Ectodermal cell (in vitro differentiated cells): Measurements from ENCODE around the gene ANXA8L1. TPM values are rescaled to one million over a fixed set of nuclear protein-coding genes. Genes with fewer than 3 reads are reported as not detected.
"Not testable (repeated sequence)": the region's sequence is repeated elsewhere in the genome, so short reads cannot be mapped to it uniquely, and the experiment has no call there.

Experiments
- H3K27ac ChIP-seq: 2 replicates; pipeline ENCODE4 v1.7.0; 2013; ENCODE audit warnings: mild to moderate bottlenecking, low read depth, low read length; ENCODE audit not compliant: insufficient read depth, poor library complexity, severe bottlenecking
- H3K27me3 ChIP-seq: 2 replicates; pipeline ENCODE4 v1.7.0; 2013; ENCODE audit warnings: mild to moderate bottlenecking, low read length; ENCODE audit not compliant: insufficient read depth, control insufficient read depth, poor library complexity, severe bottlenecking
- H3K36me3 ChIP-seq: one replicate; pipeline ENCODE4 v1.7.0; 2013; ENCODE audit warnings: low read length; ENCODE audit not compliant: control insufficient read depth, insufficient read depth
- H3K4me1 ChIP-seq: one replicate; pipeline ENCODE4 v1.7.0; 2013; ENCODE audit warnings: low read length; ENCODE audit not compliant: control insufficient read depth, insufficient read depth
- H3K4me3 ChIP-seq: 2 replicates; pipeline ENCODE4 v1.7.0; 2013; ENCODE audit warnings: low read depth, low read length, control low read depth; ENCODE audit not compliant: insufficient read depth
- H3K9me3 ChIP-seq: 2 replicates; pipeline ENCODE4 v1.7.0; 2013; ENCODE audit warnings: mild to moderate bottlenecking, low read length, moderate library complexity; ENCODE audit not compliant: control insufficient read depth
- WGBS, 2 experiments: methylation state at CpG; one replicate each; pipeline ENCODE4 v1.1.7; 2013; ENCODE audit warnings: missing lambda C conversion rate in 2 of 2; 5-methylcytosine and 5-hydroxymethylcytosine counted together
- polyA plus RNA-seq, 4 experiments: library from polyadenylated mRNA; stranded (reverse); fragments of 50-300 nt; gene quantifications; one replicate each; pipeline ENCODE4 v1.2.3, GENCODE V29; 2013

Gene ANXA8L1
- polyA plus RNA-seq (2013, experiment 1 of 4), result not detected
- 0.20 TPM for polyA plus RNA-seq (2013, experiment 2 of 4)
- polyA plus RNA-seq (2013, experiment 3 of 4), result 0.80 TPM
- 0.24 TPM for polyA plus RNA-seq (2013, experiment 4 of 4)

- not testable (repeated sequence) for H3K27ac ChIP-seq, H3K4me1 ChIP-seq, H3K9me3 ChIP-seq, H3K27me3 ChIP-seq, H3K4me3 ChIP-seq, H3K36me3 ChIP-seq
- WGBS, 2 experiments, result 94 to 95% methylated on average over 5 to 8 of the region's 11 CpGs
Observed at GRCh38 chr10:46375406-46375805, at the start of gene ANXA8L1. ANXA8L1 (plus strand) TSS chr10:46375776; CDS start chr10:46375852, 76 bp downstream.

DNA sequence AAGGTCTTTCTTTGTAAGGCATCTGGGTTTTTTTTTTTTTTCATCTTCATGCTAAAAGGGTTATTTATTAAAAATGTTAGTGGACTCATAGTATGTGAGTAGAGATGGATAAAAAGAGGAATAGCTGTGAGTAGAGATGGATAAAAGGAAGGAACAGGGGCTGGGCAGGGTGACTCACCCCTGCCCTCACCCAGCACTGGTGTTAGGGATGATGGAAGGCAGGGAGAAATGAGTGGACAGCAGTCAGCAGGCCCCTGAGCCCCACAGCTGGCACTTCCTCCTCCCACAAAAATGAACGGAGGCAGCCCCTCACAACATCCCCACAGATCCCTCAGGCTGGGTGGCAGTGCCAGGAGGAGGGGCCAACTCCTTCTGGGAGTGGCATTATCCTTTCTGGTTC, 49.5 kb upstream of the ANXA8L1 start:
- no peak overlapping the region for H3K27ac ChIP-seq
- no peak overlapping the region for H3K4me3 ChIP-seq
- 85 to 100% methylated on average over 1 of the region's 1 CpG for WGBS, 2 experiments
- no peaks in the 10 kb centered on the region for H3K36me3 ChIP-seq
- H3K4me1 ChIP-seq, result peaks cover 4% of the 10 kb centered on the region
- H3K9me3 ChIP-seq, result no peaks in the 10 kb centered on the region
- no peaks in the 10 kb centered on the region for H3K27me3 ChIP-seq

DNA sequence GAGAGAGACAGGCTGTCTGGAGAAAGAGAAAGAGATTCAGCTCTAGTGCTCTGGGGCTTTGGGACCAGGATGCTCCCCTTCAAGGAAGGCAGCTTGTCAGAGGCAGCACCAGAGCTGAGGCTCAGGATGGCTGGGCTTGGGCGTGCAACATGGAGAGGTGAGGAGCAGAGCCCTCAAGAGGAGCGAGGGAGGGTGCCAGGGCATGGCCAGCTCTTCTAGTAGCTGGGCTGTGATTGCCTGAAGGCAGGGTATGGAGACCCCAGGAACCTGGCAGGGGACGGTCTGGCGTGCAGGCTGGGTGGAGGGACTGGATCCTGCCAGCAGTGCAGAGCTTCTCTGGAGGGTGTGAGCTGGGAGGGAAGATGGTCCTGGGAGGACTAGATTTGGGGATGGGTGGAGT, 48.6 kb upstream of the ANXA8L1 start:
- 93 to 94% methylated on average over 4 of the region's 4 CpGs for WGBS, 2 experiments
- Histone ChIP-seq H3K4me1 (peaks cover 4% of the 10 kb centered on the region), H3K4me3 (no peak overlapping the region), H3K9me3 (no peaks in the 10 kb centered on the region), H3K27me3 (no peaks in the 10 kb centered on the region), H3K36me3 (no peaks in the 10 kb centered on the region), H3K27ac (no peak overlapping the region)

DNA sequence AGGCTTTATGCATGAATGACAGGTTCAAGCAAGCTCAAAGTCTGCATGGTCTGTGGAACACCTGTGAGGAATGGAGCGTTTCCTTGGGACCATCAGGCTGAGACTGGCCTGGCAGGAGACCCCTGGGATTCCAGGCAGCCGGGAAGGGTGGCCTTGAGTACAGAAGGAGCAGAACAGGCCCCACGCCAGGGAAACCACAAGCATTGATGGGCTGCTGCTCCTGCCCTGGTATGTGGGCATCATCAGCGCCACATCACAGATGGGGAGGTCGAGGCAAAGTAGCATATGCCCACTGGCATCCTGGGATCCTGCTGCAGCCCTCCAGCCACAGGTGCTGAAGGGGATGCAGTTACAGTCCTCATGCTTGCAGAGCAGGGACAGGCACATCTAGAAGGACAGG, 47.9 kb upstream of the ANXA8L1 start:
- no peak overlapping the region for H3K27ac ChIP-seq
- H3K36me3 ChIP-seq, result no peaks in the 10 kb centered on the region
- H3K4me3 ChIP-seq, result no peak overlapping the region
- 93 to 94% methylated on average over 5 of the region's 5 CpGs for WGBS, 2 experiments
- no peaks in the 10 kb centered on the region for H3K9me3 ChIP-seq
- H3K27me3 ChIP-seq, result no peaks in the 10 kb centered on the region
- H3K4me1 ChIP-seq, result peaks cover 4% of the 10 kb centered on the region

DNA sequence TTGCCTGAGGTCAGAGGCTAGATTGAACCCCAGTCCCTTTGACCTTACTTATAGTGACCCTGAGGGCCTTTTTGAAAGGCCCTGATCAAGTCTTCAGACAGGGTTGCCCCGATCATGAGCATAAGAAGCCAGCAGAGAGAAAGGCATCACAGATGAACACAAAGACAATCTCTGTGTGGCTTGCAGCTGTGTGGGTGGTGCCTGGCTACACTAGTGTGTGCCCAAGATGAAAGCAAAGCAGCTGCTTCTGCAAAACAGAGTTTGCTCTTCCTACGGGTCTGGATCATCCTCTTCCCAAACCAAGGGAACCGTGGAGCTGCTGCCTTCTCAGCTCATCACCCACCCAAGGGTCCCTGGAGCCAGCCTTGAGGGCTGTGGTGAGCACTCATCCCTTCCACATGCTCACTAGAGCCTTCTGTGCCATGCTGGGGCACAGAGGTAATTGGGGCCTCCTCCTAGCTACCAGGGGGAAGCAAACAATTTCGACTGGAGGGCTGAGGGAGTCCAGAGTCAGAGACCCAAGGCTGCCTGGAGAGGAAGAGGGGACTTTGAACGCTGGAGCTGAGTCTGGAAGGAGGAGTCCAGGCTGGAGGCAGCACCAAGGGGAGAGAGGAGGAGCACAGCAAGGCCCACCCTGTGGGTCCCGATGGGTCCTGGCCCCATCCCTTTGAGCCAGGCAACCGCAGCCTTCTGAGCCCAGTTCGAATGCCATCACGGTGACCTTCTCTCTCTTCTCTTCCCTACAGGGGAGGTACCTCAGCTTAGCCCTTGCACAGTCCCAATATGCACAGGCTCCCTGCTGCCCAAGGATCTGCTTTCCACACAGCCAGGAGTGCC, 46.5 kb upstream of the ANXA8L1 start:
- Histone ChIP-seq H3K27ac (no peak overlapping the region), H3K4me1 (peaks cover 4% of the 10 kb centered on the region), H3K9me3 (no peaks in the 10 kb centered on the region), H3K27me3 (no peaks in the 10 kb centered on the region), H3K4me3 (no peak overlapping the region), H3K36me3 (no peaks in the 10 kb centered on the region)
- WGBS, 2 experiments, result 83% methylated on average over 9 of the region's 9 CpGs

- H3K9me3 ChIP-seq, result no peaks in the 10 kb centered on the region
- no peaks in the 10 kb centered on the region for H3K36me3 ChIP-seq
- 43 to 46% methylated on average over 8 of the region's 8 CpGs for WGBS, 2 experiments
- H3K27me3 ChIP-seq, result no peaks in the 10 kb centered on the region
- H3K4me1 ChIP-seq, result peaks cover 4% of the 10 kb centered on the region
- no peak overlapping the region for H3K27ac ChIP-seq
- no peak overlapping the region for H3K4me3 ChIP-seq
Observed at GRCh38 chr10:46329690-46330016, 45.9 kb upstream of the ANXA8L1 start.

DNA sequence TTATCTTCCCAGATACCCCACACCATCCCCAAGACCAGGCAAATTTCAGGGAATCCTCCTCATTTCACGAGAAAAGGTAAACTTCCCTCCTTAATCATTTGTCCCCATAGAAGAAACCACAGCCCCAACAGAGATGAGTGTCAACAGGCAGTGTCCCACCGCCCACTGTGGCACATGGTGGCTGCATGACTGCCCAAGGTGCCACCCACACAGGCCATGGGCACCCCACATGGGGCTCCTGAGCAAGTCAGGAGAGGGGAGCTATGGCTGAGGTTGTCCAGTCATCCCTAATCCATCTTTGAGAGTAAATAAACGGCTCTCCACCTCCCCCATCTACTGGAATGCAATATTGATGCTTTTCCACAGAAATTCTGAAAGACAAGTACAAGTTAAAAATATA, 44.7 kb upstream of the ANXA8L1 start:
- Histone ChIP-seq H3K36me3 (no peaks in the 10 kb centered on the region), H3K9me3 (no peaks in the 10 kb centered on the region), H3K27me3 (no peaks in the 10 kb centered on the region), H3K4me1 (peaks cover 4% of the 10 kb centered on the region), H3K27ac (no peak overlapping the region), H3K4me3 (no peak overlapping the region)
- WGBS, 2 experiments, result 86 to 95% methylated on average over 3 of the region's 3 CpGs

- not testable (repeated sequence) for H3K4me3 ChIP-seq, H3K27ac ChIP-seq, H3K4me1 ChIP-seq, H3K36me3 ChIP-seq, H3K9me3 ChIP-seq, H3K27me3 ChIP-seq
- WGBS, 2 experiments, result 78 to 82% methylated on average over 2 to 3 of the region's 4 CpGs
Observed at GRCh38 chr10:46365484-46365883, 10.1 kb upstream of the ANXA8L1 start.

GRCh38 chr10:46367209-46367608, 8.4 kb upstream of the ANXA8L1 start:
- not testable (repeated sequence) for H3K4me3 ChIP-seq, H3K27me3 ChIP-seq, H3K9me3 ChIP-seq, H3K27ac ChIP-seq, H3K4me1 ChIP-seq, H3K36me3 ChIP-seq
- 86 to 95% methylated on average over 1 of the region's 5 CpGs for WGBS, 2 experiments

DNA sequence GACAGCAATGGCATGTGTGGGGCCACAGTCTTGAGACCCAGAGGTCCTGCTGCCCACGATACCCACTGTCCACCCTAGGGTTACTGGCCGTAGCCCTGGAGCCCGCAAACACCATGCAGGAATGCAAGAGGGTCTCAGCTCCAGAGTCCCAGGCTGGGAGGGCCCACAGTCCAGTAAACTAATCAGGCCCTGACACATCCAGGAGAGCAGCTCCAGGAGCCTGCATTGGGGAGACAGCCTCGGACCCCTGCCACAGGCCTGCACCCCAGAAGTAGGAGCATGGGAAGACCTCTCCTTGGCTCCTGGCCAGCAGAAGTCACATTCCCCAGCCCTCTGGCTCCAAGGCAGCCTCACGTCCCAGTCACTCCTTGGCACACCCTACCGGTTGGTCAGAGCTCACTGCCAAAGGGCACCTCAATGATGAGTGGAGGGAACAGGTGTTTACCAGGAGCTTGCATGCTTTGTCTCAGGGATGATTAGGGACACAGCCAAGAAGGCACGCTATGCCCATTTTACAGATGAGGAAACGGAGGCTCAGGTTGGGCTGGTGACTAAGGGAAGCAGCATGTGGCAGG, 7.8 kb upstream of the ANXA8L1 start:
- not testable (repeated sequence) for H3K27ac ChIP-seq, H3K4me1 ChIP-seq, H3K27me3 ChIP-seq, H3K4me3 ChIP-seq, H3K9me3 ChIP-seq, H3K36me3 ChIP-seq
- 92 to 98% methylated on average over 6 of the region's 8 CpGs for WGBS, 2 experiments
